ENCODE results near the gene CSGALNACT2. TPM values are rescaled to one million over a fixed set of nuclear protein-coding genes. Genes with fewer than 3 reads are reported as not detected.

The CSGALNACT2 gene
- total RNA-seq, 2 experiments from 2014 or later = 13.2 to 33.6 TPM

- ChIA-PET POLR2A (no interaction called here), CTCF (ENCODE audit: unreplicated experiment) (no interaction called here)
- H3K4me1 ChIP-seq (ENCODE audit: insufficient read depth, low read length, poor library complexity, severe bottlenecking) = no peaks in the 10 kb centered on the region
- no peak overlapping the region for H3K4me3 ChIP-seq (ENCODE audit: low read depth, low read length, poor library complexity, severe bottlenecking)
- DNase-seq (ENCODE audit: low spot score) = no peak
- H3K27ac ChIP-seq (ENCODE audit: low read depth, low read length, poor library complexity, severe bottlenecking) = no peak overlapping the region
- TF ChIP-seq EZH2phosphoT487 (IDR thresholded peaks at IDR 0.05; ENCODE audit: borderline replicate concordance, low read depth, low read length) (no peak), CTCF (conservative IDR thresholded peaks at IDR 0.05; ENCODE audit: low read length) (no peak)
- no peaks in the 10 kb centered on the region for H4K20me1 ChIP-seq (ENCODE audit: insufficient read depth, low read length)
- intact Hi-C loops (cut with micrococcal nuclease; ENCODE audit: unreplicated experiment) = no loop called here
- H3K36me3 ChIP-seq (ENCODE audit: insufficient read depth, low read length) = no peaks in the 10 kb centered on the region
- no peaks in the 10 kb centered on the region for H3K9me3 ChIP-seq (ENCODE audit: low read length)
- H3K9me2 ChIP-seq (ENCODE audit: insufficient read depth, low read length) = no peaks in the 10 kb centered on the region
- no peak overlapping the region for H3K4me2 ChIP-seq (ENCODE audit: low read length)
- no TSS peak for BruUV-seq (replicated peaks)
- H3K79me2 ChIP-seq (ENCODE audit: insufficient read depth, low read depth, low read length) = no peaks in the 10 kb centered on the region
- no peak overlapping the region for H2AFZ ChIP-seq (ENCODE audit: low read length)
These were observed 24.0 kb upstream of the CSGALNACT2 start for GRCh38 chr10:43114088-43114742.

GRCh38 chr10:43114743-43115611 is 23.3 kb upstream of the CSGALNACT2 start:
- no peak for DNase-seq (ENCODE audit: low spot score)
- H3K27ac ChIP-seq (ENCODE audit: low read depth, low read length, poor library complexity, severe bottlenecking) = no peak overlapping the region
- no TSS peak for BruUV-seq (replicated peaks)
- H3K4me3 ChIP-seq (ENCODE audit: low read depth, low read length, poor library complexity, severe bottlenecking) = no peak overlapping the region
- intact Hi-C loops (cut with micrococcal nuclease; ENCODE audit: unreplicated experiment) = no loop called here
- H3K9me2 ChIP-seq (ENCODE audit: insufficient read depth, low read length) = no peaks in the 10 kb centered on the region
- H3K9me3 ChIP-seq (ENCODE audit: low read length) = no peaks in the 10 kb centered on the region
- no peak overlapping the region for H2AFZ ChIP-seq (ENCODE audit: low read length)
- POLR2A ChIA-PET = no interaction called here
- no peak overlapping the region for H3K4me2 ChIP-seq (ENCODE audit: low read length)
- no peaks in the 10 kb centered on the region for H3K79me2 ChIP-seq (ENCODE audit: insufficient read depth, low read depth, low read length)
- TF ChIP-seq CTCF (conservative IDR thresholded peaks at IDR 0.05; ENCODE audit: low read length) (no peak), EZH2phosphoT487 (IDR thresholded peaks at IDR 0.05; ENCODE audit: borderline replicate concordance, low read depth, low read length) (no peak)
- no peaks in the 10 kb centered on the region for H4K20me1 ChIP-seq (ENCODE audit: insufficient read depth, low read length)
- no peaks in the 10 kb centered on the region for H3K4me1 ChIP-seq (ENCODE audit: insufficient read depth, low read length, poor library complexity, severe bottlenecking)
- no peaks in the 10 kb centered on the region for H3K36me3 ChIP-seq (ENCODE audit: insufficient read depth, low read length)
- CTCF ChIA-PET (ENCODE audit: unreplicated experiment) = no interaction called here
